Fibroblast of skin of back (primary cell): ENCODE data around the gene SPATA9.

ENCODE experiments used
- DNase-seq: peaks from one replicate; pipeline ENCODE4 v3.0.0-alpha.2; 2013

Gene SPATA9

DNA sequence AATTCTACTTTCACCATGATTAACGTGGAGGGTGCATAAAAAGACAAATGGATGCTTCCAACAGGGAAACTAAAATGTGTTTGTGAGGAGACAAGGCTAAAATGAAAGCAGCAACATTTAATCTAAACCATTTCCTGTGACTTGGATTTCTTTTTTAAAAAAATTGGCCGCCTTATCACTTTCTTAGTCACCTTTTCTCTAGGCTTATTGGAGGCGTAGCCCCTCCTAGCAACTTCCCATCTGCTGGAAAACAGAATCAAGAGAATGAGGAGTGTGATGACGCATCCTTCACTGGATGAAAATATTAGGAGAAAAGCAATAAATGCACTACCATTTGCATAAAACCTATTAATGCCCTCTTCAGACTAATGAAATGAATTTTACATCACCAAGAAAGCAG is 63.7 kb downstream of the SPATA9 start:
- peak; percentile 19 for DNase-seq

DNA sequence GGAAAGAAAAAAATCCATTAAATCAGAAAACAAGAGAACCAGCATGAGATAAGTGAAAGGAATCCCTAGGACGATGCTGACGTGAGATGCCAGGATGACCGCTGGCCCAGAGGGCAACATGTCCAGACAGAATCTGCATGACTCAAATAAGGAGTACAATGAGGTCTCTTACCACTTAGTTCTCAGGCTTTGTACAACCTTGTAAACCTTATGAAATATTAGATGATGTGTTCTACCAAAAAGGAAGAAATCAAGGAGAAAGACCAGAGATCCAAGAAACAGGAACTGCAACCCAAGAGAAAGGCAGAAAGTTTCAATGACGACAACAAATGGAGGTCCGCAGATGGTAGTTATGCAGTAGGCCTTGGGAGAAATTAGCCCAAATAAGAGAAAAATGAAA is 65.7 kb downstream of the SPATA9 start:
- DNase-seq: no peak

DNA sequence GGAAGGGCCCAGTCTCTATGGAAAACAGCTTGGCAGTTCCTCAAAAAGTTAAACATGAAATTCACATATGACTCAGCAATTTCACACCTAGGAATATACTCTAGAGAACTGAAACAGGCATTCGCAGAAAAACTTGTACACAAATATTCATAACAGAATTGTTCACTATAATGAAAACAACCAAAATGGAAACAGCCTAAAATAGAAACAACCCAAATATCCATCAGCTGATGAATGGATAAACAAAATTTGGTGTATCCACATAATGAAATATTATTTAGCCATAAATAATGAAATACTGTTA is 67.7 kb downstream of the SPATA9 start:
- DNase-seq: no peak

DNA sequence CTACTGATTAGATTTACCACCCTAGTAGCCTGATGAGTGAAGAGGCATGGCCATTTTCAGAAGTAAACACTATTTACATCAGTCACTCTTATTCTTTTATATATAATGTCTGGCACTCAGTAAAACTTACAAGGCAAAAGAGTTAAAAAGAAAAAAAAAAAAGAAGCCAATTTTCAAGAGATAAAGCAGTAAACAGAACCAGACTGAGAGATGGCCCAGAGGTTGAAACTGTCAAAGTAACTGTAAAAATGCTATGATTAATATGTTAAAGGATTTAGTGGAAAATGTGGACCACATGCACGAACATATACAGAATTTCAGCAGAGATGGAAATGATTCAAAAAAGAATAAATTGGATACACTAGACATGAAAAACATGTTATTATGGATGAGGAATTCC is 69.3 kb downstream of the SPATA9 start:
- DNase-seq: no peak

DNA sequence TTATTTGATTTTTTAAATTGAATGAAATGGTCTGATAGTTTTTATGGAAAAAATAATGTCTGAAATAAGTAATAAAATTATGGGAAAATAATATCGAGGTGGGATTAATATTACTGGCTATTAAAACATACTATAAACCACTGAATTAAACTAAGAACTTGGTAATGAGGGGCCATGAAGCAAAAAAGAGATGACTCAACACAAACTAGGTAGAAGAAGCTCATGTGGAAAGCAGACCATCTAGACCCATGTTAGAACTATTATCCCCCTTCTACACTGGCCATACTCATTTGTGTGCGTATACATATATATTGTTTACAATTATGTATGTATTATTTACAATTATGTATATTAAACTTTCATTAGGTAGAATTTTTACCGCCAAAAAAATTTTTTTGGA is 71.4 kb downstream of the SPATA9 start:
- no peak for DNase-seq

DNA sequence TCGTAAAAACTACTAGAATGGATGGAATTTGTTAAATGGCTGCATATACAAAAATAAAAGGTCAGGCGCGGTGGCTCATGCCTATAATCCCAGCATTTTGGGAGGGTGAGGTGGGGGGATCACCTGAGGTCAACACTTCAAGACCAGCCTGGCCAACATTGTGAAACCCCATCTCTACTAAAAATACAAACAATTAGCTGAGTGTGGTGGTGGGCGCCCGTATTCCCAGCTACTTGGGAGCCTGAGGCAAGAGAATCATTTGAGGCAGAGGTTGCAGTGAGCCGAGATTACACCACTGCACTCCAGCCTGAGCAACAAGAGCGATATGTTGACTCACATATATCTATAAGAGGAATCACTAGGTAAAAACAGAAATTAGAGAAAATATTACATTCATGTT is 72.2 kb downstream of the SPATA9 start:
- DNase-seq: no peak

DNA sequence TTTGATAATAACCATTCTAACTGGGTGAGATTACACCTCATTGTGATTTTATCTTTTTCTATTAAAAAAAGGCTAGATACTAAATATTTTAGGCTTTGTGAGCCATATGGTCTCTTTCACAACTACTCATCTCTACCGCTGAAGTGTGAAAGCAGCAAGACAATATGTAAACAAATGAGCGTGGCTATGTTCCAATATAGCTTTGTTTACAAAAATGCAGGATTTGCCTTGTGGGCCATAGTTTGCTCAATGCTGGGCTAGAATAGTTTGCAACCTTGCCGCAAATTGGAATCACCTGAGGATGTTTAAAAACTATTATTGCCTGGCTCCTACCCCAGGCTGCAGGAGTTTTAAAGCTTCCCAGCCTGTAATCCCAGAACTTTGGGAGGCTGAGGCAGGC is 73.1 kb downstream of the SPATA9 start:
- no peak for DNase-seq
